Caco-2 (cell line): ENCODE data around the gene LAPTM5. TPM values are rescaled to one million over a fixed set of nuclear protein-coding genes. Genes with fewer than 3 reads are reported as not detected.

Experiments
- BruUV-seq: library from RNA; stranded (reverse); fragments of 400-500 nt; replicated peaks from 2 replicates; lab custom pipeline; 2021; lab: Mats Ljungman, UMichigan
- CTCF ChIA-PET: fragments of 300-600 bp; sonication (Branson Sonifier 250); formaldehyde crosslinking; loops from one replicate; lab custom pipeline; 2022; ENCODE audit warnings: antibody characterized with exemption; lab: Charles Lee
- POLR2A ChIA-PET: fragments of 300-600 bp; sonication (Branson Sonifier 250); formaldehyde crosslinking; loops from one replicate; lab custom pipeline; 2022; ENCODE audit warnings: antibody characterized with exemption; lab: Charles Lee
- DNase-seq, 2 experiments: peaks; one replicate each; pipeline versions ENCODE4 v3.0.0 to v3.0.0-alpha.2; 2020 to 2022
- H3K27me3 ChIP-seq: replicated peaks from 2 replicates; pipeline ENCODE4 v1.6.0; 2011; ENCODE audit warnings: low read length; ENCODE audit not compliant: control insufficient read depth, insufficient read depth
- H3K36me3 ChIP-seq: 2 replicates; pipeline ENCODE4 v1.5.1; 2011; ENCODE audit warnings: low read length; ENCODE audit not compliant: control insufficient read depth, insufficient read depth
- H3K4me1 ChIP-seq: fragments of 250-450 bp; sonication (Bioruptor Pico); 2 replicates; pipeline ENCODE4 v1.5.1; 2020; ENCODE audit warnings: mild to moderate bottlenecking
- H3K4me3 ChIP-seq: 2 replicates; pipeline ENCODE4 v1.5.1; 2011; ENCODE audit warnings: low read depth, mild to moderate bottlenecking, control low read depth, low read length
- H3K9me3 ChIP-seq: fragments of 250-450 bp; sonication (Bioruptor Pico); 2 replicates; pipeline ENCODE4 v1.5.1; 2020; ENCODE audit warnings: mild to moderate bottlenecking, moderate library complexity
- H3K27ac Mint-ChIP-seq: one replicate; pipeline ENCODE4 v1.8.0; 2022; ENCODE audit warnings: mixed read lengths; ENCODE audit not compliant: unreplicated experiment
- H3K27me3 Mint-ChIP-seq: one replicate; pipeline ENCODE4 v1.8.0; 2022; ENCODE audit warnings: mixed read lengths; ENCODE audit not compliant: insufficient read depth, unreplicated experiment
- H3K36me3 Mint-ChIP-seq: one replicate; pipeline ENCODE4 v1.8.0; 2022; ENCODE audit warnings: mild to moderate bottlenecking, mixed read lengths; ENCODE audit not compliant: insufficient read depth, unreplicated experiment
- H3K4me1 Mint-ChIP-seq: one replicate; pipeline ENCODE4 v1.8.0; 2022; ENCODE audit warnings: low read depth, mixed read lengths; ENCODE audit not compliant: unreplicated experiment
- H3K4me3 Mint-ChIP-seq: one replicate; pipeline ENCODE4 v1.8.0; 2022; ENCODE audit warnings: mild to moderate bottlenecking, moderate library complexity, mixed read lengths; ENCODE audit not compliant: unreplicated experiment
- H3K9me3 Mint-ChIP-seq: one replicate; pipeline ENCODE4 v1.8.0; 2022; ENCODE audit warnings: mixed read lengths; ENCODE audit not compliant: unreplicated experiment
- intact Hi-C: fragments of 100-400 bp; cut with micrococcal nuclease; formaldehyde crosslinking; loops from one replicate; pipeline ENCODE4 v1.10.0; 2022; ENCODE audit not compliant: unreplicated experiment
- total RNA-seq: library from RNA; stranded (reverse); gene quantifications from 2 replicates; pipeline ENCODE4 v1.2.3, GENCODE V29; 2022
- TF ChIP-seq, protein P1 (sequence below), 2 experiments: fragments of 200-600 bp in 1 of 2; IDR thresholded peaks; 1 replicate in 1 of 2; 2 replicates in 1 of 2; pipeline versions ENCODE4 v1.5.1 to v1.8.0; 2011 to 2022; ENCODE audit warnings: antibody characterized with exemption in 1 of 2, control low read depth in 1 of 2, inconsistent platforms in 1 of 2, low read depth in 1 of 2, low read length in 1 of 2, mild to moderate bottlenecking in 1 of 2, moderate library complexity in 1 of 2; ENCODE audit not compliant: insufficient read depth in 1 of 2, severe bottlenecking in 1 of 2, unreplicated experiment in 1 of 2

Gene LAPTM5
- total RNA-seq, 1 experiment from 2014 or later = not detected

DNA sequence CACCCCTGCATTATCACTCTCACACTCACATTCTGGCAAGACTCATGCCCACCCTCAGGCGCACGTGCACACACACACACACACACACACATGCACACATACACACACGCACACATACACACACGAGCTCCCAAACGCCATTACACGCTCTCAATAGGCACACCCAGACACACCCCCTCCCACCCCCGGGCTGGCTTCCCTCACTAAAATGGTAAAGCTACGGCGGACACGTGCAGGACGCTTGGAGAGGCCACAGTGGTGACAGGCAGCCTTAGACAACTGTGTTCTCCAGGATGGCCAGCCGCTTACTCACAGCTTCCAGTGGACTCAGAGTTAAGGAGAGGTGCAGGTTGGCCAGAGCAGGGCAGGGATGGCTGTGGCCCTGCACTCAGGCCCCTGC lies 44.3 kb downstream of the LAPTM5 start:
- TF ChIP-seq, protein P1, sequence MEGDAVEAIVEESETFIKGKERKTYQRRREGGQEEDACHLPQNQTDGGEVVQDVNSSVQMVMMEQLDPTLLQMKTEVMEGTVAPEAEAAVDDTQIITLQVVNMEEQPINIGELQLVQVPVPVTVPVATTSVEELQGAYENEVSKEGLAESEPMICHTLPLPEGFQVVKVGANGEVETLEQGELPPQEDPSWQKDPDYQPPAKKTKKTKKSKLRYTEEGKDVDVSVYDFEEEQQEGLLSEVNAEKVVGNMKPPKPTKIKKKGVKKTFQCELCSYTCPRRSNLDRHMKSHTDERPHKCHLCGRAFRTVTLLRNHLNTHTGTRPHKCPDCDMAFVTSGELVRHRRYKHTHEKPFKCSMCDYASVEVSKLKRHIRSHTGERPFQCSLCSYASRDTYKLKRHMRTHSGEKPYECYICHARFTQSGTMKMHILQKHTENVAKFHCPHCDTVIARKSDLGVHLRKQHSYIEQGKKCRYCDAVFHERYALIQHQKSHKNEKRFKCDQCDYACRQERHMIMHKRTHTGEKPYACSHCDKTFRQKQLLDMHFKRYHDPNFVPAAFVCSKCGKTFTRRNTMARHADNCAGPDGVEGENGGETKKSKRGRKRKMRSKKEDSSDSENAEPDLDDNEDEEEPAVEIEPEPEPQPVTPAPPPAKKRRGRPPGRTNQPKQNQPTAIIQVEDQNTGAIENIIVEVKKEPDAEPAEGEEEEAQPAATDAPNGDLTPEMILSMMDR (IDR thresholded peaks at IDR 0.05; ENCODE audit: insufficient read depth in 1 of 2, low read depth in 1 of 2, low read length in 1 of 2, severe bottlenecking in 1 of 2, unreplicated experiment in 1 of 2) = no peak
- no peaks in the 10 kb centered on the region for H3K36me3 ChIP-seq
- no peaks in the 10 kb centered on the region for H3K27me3 ChIP-seq
- H3K4me1 ChIP-seq = no peaks in the 10 kb centered on the region
- no peak for DNase-seq
- H3K4me3 ChIP-seq = no peak overlapping the region
- no TSS peak for BruUV-seq
- intact Hi-C loops = no loop called here
- H3K4me1 Mint-ChIP-seq = no peaks in the 10 kb centered on the region
- ChIA-PET CTCF (no interaction called here), POLR2A (no interaction called here)
- no peak overlapping the region for H3K4me3 Mint-ChIP-seq
- H3K9me3 Mint-ChIP-seq = no peaks in the 10 kb centered on the region
- no peak overlapping the region for H3K27ac Mint-ChIP-seq
- no peaks in the 10 kb centered on the region for H3K9me3 ChIP-seq
- peaks cover 8% of the 10 kb centered on the region for H3K36me3 Mint-ChIP-seq
- peaks cover 10% of the 10 kb centered on the region for H3K27me3 Mint-ChIP-seq

DNA sequence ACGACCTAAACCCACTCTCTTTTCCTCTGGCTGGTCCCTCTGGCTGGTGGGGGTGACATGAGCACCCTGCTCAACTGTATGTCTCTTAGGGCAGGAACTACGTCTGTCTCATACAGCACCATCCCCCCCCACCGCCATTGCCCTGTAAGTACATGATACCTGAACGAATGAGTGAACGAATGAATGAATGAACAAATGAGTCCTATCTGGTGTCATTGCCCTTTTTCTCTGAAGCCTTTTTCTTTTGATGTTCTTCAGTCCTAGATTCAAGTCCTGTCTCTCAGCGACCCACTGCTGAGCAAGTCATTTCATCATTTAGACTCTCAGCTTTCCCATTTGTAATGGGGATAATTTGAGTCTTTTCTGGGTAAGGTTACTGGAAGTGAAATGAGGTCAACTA lies 45.0 kb downstream of the LAPTM5 start:
- H3K4me1 ChIP-seq = no peaks in the 10 kb centered on the region
- no peak overlapping the region for H3K4me3 ChIP-seq
- H3K27me3 ChIP-seq = no peaks in the 10 kb centered on the region
- no peak overlapping the region for H3K4me3 Mint-ChIP-seq
- no TSS peak for BruUV-seq
- H3K9me3 ChIP-seq = no peaks in the 10 kb centered on the region
- H3K27ac Mint-ChIP-seq = no peak overlapping the region
- CTCF ChIA-PET = no interaction called here
- no peaks in the 10 kb centered on the region for H3K36me3 ChIP-seq
- no peaks in the 10 kb centered on the region for H3K9me3 Mint-ChIP-seq
- peaks cover under 1% of the 10 kb centered on the region for H3K36me3 Mint-ChIP-seq
- TF ChIP-seq, protein P1 (IDR thresholded peaks at IDR 0.05; ENCODE audit: insufficient read depth in 1 of 2, low read depth in 1 of 2, low read length in 1 of 2, severe bottlenecking in 1 of 2, unreplicated experiment in 1 of 2) = no peak
- no peaks in the 10 kb centered on the region for H3K4me1 Mint-ChIP-seq
- intact Hi-C loops = no loop called here
- POLR2A ChIA-PET = no interaction called here
- no peak for DNase-seq
- peaks cover 10% of the 10 kb centered on the region for H3K27me3 Mint-ChIP-seq

DNA sequence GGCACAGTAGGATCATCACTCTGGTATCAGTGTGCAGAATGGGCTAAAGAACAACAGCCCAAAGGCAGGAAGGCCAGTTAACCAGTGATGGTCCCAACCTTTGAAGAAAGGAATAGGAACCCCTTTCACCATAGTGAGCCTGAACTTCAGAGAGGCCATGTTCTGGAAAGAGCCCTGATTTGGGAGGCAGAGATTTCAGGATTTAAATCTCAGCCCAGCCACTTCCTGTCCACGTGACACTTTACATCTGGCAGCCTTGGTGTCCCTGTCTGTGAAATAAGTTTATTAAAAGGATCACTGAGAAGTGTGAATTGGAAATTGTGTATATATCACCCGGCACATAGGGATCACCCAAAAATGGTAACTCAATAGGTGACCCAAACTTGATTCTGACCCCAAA lies 47.2 kb downstream of the LAPTM5 start:
- Histone ChIP-seq H3K36me3 (no peaks in the 10 kb centered on the region), H3K4me1 (no peaks in the 10 kb centered on the region), H3K4me3 (no peak overlapping the region), H3K9me3 (no peaks in the 10 kb centered on the region), H3K27me3 (no peaks in the 10 kb centered on the region)
- H3K4me1 Mint-ChIP-seq = no peaks in the 10 kb centered on the region
- H3K27ac Mint-ChIP-seq = no peak overlapping the region
- no peak for DNase-seq
- no peaks in the 10 kb centered on the region for H3K36me3 Mint-ChIP-seq
- TF ChIP-seq, protein P1 (IDR thresholded peaks at IDR 0.05; ENCODE audit: insufficient read depth in 1 of 2, low read depth in 1 of 2, low read length in 1 of 2, severe bottlenecking in 1 of 2, unreplicated experiment in 1 of 2) = no peak
- ChIA-PET CTCF (no interaction called here), POLR2A (no interaction called here)
- H3K4me3 Mint-ChIP-seq = no peak overlapping the region
- H3K9me3 Mint-ChIP-seq = no peaks in the 10 kb centered on the region
- intact Hi-C loops = no loop called here
- no TSS peak for BruUV-seq
- H3K27me3 Mint-ChIP-seq = peaks cover 12% of the 10 kb centered on the region
